Large intestine (tissue), 3 donors: Measurements from ENCODE around the gene TOLLIP. TPM values are rescaled to one million over a fixed set of nuclear protein-coding genes. Genes with fewer than 3 reads are reported as not detected.

Experiments
- DNase-seq, 2 donors: peaks; one replicate each; pipeline versions ENCODE4 v3.0.0 to v3.0.0-alpha.2; 2013
- H3K27ac ChIP-seq: one replicate; pipeline ENCODE4 v1.5.1; 2013; ENCODE audit warnings: low read length
- H3K27me3 ChIP-seq: 2 replicates; pipeline ENCODE4 v1.6.1; 2013; ENCODE audit warnings: low read length; ENCODE audit not compliant: control insufficient read depth, insufficient read depth
- H3K36me3 ChIP-seq: 2 replicates; pipeline ENCODE4 v1.6.1; 2013; ENCODE audit warnings: low read length; ENCODE audit not compliant: control insufficient read depth, insufficient read depth
- H3K4me1 ChIP-seq: one replicate; pipeline ENCODE4 v1.6.1; 2013; ENCODE audit warnings: low read length; ENCODE audit not compliant: control insufficient read depth, insufficient read depth
- H3K4me3 ChIP-seq: one replicate; pipeline ENCODE4 v1.5.1; 2013; ENCODE audit warnings: low read length
- H3K9me3 ChIP-seq: one replicate; pipeline ENCODE4 v1.6.1; 2013; ENCODE audit warnings: mild to moderate bottlenecking, low read depth, low read length, moderate library complexity; ENCODE audit not compliant: control insufficient read depth
- WGBS: methylation state at CpG from one replicate; pipeline ENCODE4 v1.1.5; 2013; ENCODE audit warnings: low lambda C conversion rate; ENCODE audit not compliant: insufficient coverage; 5-methylcytosine and 5-hydroxymethylcytosine counted together
- polyA plus RNA-seq: library from polyadenylated mRNA; unstranded; fragments of 120-200 nt; gene quantifications from one replicate; pipeline ENCODE4 v1.2.1, GENCODE V29; 2013

TOLLIP gene
- polyA plus RNA-seq, 1 donor, result 48.3 TPM

- H3K9me3 ChIP-seq, result peaks cover 4% of the 10 kb centered on the region
- no CpG with 5 or more reads among the region's 43 CpGs for WGBS
- no peak for DNase-seq
- no peak overlapping the region for H3K4me3 ChIP-seq
- H3K27me3 ChIP-seq, result no peaks in the 10 kb centered on the region
- no peak overlapping the region for H3K27ac ChIP-seq
- peaks cover 72% of the 10 kb centered on the region for H3K36me3 ChIP-seq
- H3K4me1 ChIP-seq, result no peaks in the 10 kb centered on the region
These were observed 19.1 kb downstream of the TOLLIP start for GRCh38 chr11:1290052-1291040.

- Histone ChIP-seq H3K4me3 (no peak overlapping the region), H3K9me3 (no peaks in the 10 kb centered on the region), H3K4me1 (no peaks in the 10 kb centered on the region), H3K27ac (no peak overlapping the region), H3K36me3 (peaks cover 76% of the 10 kb centered on the region), H3K27me3 (no peaks in the 10 kb centered on the region)
- no peak for DNase-seq
- WGBS, result no CpG with 5 or more reads among the region's 33 CpGs
These were observed 20.1 kb downstream of the TOLLIP start for GRCh38 chr11:1289211-1289935.

GRCh38 chr11:1288426-1289151, 20.8 kb downstream of the TOLLIP start:
- peaks cover 78% of the 10 kb centered on the region for H3K36me3 ChIP-seq
- H3K4me1 ChIP-seq, result no peaks in the 10 kb centered on the region
- H3K27ac ChIP-seq, result no peak overlapping the region
- no peak for DNase-seq
- WGBS, result no CpG with 5 or more reads among the region's 30 CpGs
- H3K27me3 ChIP-seq, result no peaks in the 10 kb centered on the region
- no peak overlapping the region for H3K4me3 ChIP-seq
- no peaks in the 10 kb centered on the region for H3K9me3 ChIP-seq

GRCh38 chr11:1287928-1288327, 21.5 kb downstream of the TOLLIP start:
- no CpG with 5 or more reads among the region's 9 CpGs for WGBS
- no peaks in the 10 kb centered on the region for H3K9me3 ChIP-seq
- no peak for DNase-seq
- H3K27me3 ChIP-seq, result no peaks in the 10 kb centered on the region
- H3K27ac ChIP-seq, result no peak overlapping the region
- no peak overlapping the region for H3K4me3 ChIP-seq
- no peaks in the 10 kb centered on the region for H3K4me1 ChIP-seq
- H3K36me3 ChIP-seq, result peaks cover 78% of the 10 kb centered on the region

GRCh38 chr11:1285876-1286275, 23.6 kb downstream of the TOLLIP start:
- no CpG with 5 or more reads among the region's 17 CpGs for WGBS
- Histone ChIP-seq H3K36me3 (peaks cover 80% of the 10 kb centered on the region), H3K27me3 (no peaks in the 10 kb centered on the region), H3K27ac (no peak overlapping the region), H3K9me3 (no peaks in the 10 kb centered on the region), H3K4me1 (no peaks in the 10 kb centered on the region), H3K4me3 (no peak overlapping the region)
- DNase-seq, result no peak

- H3K27me3 ChIP-seq, result no peaks in the 10 kb centered on the region
- peaks cover 79% of the 10 kb centered on the region for H3K36me3 ChIP-seq
- no peak overlapping the region for H3K27ac ChIP-seq
- no peaks in the 10 kb centered on the region for H3K9me3 ChIP-seq
- no CpG with 5 or more reads among the region's 23 CpGs for WGBS
- no peak for DNase-seq
- H3K4me1 ChIP-seq, result no peaks in the 10 kb centered on the region
- H3K4me3 ChIP-seq, result no peak overlapping the region
These were observed 24.1 kb downstream of the TOLLIP start for GRCh38 chr11:1285316-1285744.

GRCh38 chr11:1283906-1284305, 25.5 kb downstream of the TOLLIP start:
- WGBS, result no CpG with 5 or more reads among the region's 8 CpGs
- H3K36me3 ChIP-seq, result peaks cover 79% of the 10 kb centered on the region
- no peaks in the 10 kb centered on the region for H3K4me1 ChIP-seq
- DNase-seq, result no peak
- no peak overlapping the region for H3K4me3 ChIP-seq
- H3K27me3 ChIP-seq, result no peaks in the 10 kb centered on the region
- no peak overlapping the region for H3K27ac ChIP-seq
- no peaks in the 10 kb centered on the region for H3K9me3 ChIP-seq

GRCh38 chr11:1283091-1283511, 26.3 kb downstream of the TOLLIP start:
- no CpG with 5 or more reads among the region's 18 CpGs for WGBS
- Histone ChIP-seq H3K4me3 (no peak overlapping the region), H3K27me3 (no peaks in the 10 kb centered on the region), H3K36me3 (peaks cover 76% of the 10 kb centered on the region), H3K27ac (no peak overlapping the region), H3K9me3 (no peaks in the 10 kb centered on the region), H3K4me1 (no peaks in the 10 kb centered on the region)
- no peak for DNase-seq

GRCh38 chr11:1281974-1282365, 27.5 kb downstream of the TOLLIP start:
- H3K27ac ChIP-seq, result no peak overlapping the region
- no peaks in the 10 kb centered on the region for H3K27me3 ChIP-seq
- H3K36me3 ChIP-seq, result peaks cover 75% of the 10 kb centered on the region
- no peaks in the 10 kb centered on the region for H3K9me3 ChIP-seq
- H3K4me1 ChIP-seq, result no peaks in the 10 kb centered on the region
- H3K4me3 ChIP-seq, result no peak overlapping the region
- WGBS, result no CpG with 5 or more reads among the region's 3 CpGs
- no peak for DNase-seq

- H3K9me3 ChIP-seq, result no peaks in the 10 kb centered on the region
- no peaks in the 10 kb centered on the region for H3K4me1 ChIP-seq
- no peak overlapping the region for H3K27ac ChIP-seq
- no peak overlapping the region for H3K4me3 ChIP-seq
- DNase-seq, result no peak
- no CpG with 5 or more reads among the region's 33 CpGs for WGBS
- peaks cover 76% of the 10 kb centered on the region for H3K36me3 ChIP-seq
- H3K27me3 ChIP-seq, result no peaks in the 10 kb centered on the region
These were observed 28.0 kb downstream of the TOLLIP start for GRCh38 chr11:1281326-1281973.
